GM12865 (cell line): ENCODE data around the gene NUMA1.
A peak's percentile ranks its signal among the peaks of the same experiment; 100 is the strongest.

Source experiments
- DNase-seq: peaks from one replicate; pipeline ENCODE4 v3.0.0; 2010; ENCODE audit warnings: low read depth
- H3K4me3 ChIP-seq: 2 replicates; pipeline ENCODE4 v1.5.1; 2011; ENCODE audit warnings: mild to moderate bottlenecking, low read depth, low read length, control low read depth
- TF ChIP-seq, protein P1 (sequence below): IDR thresholded peaks from 2 replicates; pipeline ENCODE4 v1.5.1; 2011; ENCODE audit warnings: low read length, control low read depth, low read depth, inconsistent platforms; ENCODE audit not compliant: insufficient read depth; ENCODE audit errors: missing control alignments

The NUMA1 gene

DNA sequence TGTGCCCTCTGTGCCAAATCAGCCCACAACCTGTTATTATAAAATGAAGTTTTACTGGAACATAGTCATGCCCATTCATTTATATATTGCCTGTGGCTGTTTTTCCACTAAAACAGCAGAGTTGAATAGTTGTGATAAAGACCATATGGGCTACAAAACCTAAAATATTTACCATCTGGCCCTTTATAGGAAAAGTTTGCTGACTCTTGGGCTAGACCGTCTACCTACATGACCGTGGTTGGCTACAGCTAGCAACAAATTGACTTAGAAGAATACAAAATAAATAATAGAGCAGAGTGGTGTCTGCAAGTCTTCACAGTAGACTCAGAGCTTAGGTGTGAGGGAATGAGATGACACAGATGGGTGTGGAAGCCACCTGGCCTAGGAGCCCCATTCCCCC lies 92.8 kb downstream of the NUMA1 start:
- no peak overlapping the region for H3K4me3 ChIP-seq
- DNase-seq = no peak
- TF ChIP-seq, protein P1, sequence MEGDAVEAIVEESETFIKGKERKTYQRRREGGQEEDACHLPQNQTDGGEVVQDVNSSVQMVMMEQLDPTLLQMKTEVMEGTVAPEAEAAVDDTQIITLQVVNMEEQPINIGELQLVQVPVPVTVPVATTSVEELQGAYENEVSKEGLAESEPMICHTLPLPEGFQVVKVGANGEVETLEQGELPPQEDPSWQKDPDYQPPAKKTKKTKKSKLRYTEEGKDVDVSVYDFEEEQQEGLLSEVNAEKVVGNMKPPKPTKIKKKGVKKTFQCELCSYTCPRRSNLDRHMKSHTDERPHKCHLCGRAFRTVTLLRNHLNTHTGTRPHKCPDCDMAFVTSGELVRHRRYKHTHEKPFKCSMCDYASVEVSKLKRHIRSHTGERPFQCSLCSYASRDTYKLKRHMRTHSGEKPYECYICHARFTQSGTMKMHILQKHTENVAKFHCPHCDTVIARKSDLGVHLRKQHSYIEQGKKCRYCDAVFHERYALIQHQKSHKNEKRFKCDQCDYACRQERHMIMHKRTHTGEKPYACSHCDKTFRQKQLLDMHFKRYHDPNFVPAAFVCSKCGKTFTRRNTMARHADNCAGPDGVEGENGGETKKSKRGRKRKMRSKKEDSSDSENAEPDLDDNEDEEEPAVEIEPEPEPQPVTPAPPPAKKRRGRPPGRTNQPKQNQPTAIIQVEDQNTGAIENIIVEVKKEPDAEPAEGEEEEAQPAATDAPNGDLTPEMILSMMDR = no peak

- no peak for DNase-seq
- H3K4me3 ChIP-seq = no peak overlapping the region
- TF ChIP-seq, protein P1 = no peak
Observed at GRCh38 chr11:71986131-71986530, 94.2 kb downstream of the NUMA1 start.

DNA sequence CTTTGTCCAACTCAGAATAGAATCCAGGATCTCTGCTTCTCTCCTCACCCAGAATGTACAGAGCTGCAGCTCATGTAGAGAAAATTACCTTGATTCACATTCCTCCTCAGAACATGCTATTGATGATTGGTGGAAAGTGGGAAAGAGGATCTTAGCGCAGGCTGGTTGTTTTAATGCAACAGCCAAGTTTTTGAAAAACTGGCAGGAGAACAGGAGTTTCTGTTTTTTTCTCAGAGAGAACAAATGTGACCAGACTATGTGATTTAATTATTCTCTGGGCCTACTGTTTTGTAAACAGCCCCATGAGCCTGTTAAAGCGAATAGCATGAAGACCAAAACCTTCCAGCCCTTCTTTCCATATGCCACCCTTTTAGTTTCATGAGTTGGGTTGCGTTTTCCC lies 100.7 kb downstream of the NUMA1 start:
- no peak for DNase-seq
- TF ChIP-seq, protein P1 = no peak
- no peak overlapping the region for H3K4me3 ChIP-seq

GRCh38 chr11:71979094-71979493 lies 101.2 kb downstream of the NUMA1 start:
- H3K4me3 ChIP-seq = no peak overlapping the region
- no peak for DNase-seq
- TF ChIP-seq, protein P1 = no peak

- TF ChIP-seq, protein P1 = peak; percentile 62
- no peak overlapping the region for H3K4me3 ChIP-seq
- DNase-seq = peak; percentile 68
Observed at GRCh38 chr11:71977743-71978418, 102.5 kb downstream of the NUMA1 start.

DNA sequence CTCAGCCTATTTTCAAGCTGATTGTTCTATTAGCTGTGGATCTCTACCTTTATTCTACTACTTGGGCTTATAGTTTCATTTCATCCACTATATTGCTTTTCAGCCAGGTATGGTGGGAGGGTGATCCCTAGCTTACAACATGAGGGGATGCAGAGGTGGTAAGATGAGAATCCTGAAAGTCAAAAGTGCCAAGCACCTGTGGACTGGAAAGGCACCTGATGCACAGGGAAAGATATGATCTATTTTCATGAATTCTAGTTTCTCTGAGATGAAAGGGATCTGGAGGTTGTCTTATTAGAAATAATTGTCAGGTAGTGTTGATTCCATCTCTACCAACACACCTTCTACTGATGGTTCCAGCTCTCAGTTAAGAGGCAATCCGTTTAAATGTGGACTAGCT lies 103.3 kb downstream of the NUMA1 start:
- TF ChIP-seq, protein P1 = no peak
- H3K4me3 ChIP-seq = no peak overlapping the region
- no peak for DNase-seq

- no peak for DNase-seq
- H3K4me3 ChIP-seq = no peak overlapping the region
- TF ChIP-seq, protein P1 = no peak
Observed at GRCh38 chr11:71976551-71976950, 103.8 kb downstream of the NUMA1 start.
